ENCODE results near the gene BEST4.
"Not testable (repeated sequence)": the region's sequence is repeated elsewhere in the genome, so short reads cannot be mapped to it uniquely, and the experiment has no call there.

BEST4 gene
- 1.7 reads per million in 2 donors for total RNA-seq

DNA sequence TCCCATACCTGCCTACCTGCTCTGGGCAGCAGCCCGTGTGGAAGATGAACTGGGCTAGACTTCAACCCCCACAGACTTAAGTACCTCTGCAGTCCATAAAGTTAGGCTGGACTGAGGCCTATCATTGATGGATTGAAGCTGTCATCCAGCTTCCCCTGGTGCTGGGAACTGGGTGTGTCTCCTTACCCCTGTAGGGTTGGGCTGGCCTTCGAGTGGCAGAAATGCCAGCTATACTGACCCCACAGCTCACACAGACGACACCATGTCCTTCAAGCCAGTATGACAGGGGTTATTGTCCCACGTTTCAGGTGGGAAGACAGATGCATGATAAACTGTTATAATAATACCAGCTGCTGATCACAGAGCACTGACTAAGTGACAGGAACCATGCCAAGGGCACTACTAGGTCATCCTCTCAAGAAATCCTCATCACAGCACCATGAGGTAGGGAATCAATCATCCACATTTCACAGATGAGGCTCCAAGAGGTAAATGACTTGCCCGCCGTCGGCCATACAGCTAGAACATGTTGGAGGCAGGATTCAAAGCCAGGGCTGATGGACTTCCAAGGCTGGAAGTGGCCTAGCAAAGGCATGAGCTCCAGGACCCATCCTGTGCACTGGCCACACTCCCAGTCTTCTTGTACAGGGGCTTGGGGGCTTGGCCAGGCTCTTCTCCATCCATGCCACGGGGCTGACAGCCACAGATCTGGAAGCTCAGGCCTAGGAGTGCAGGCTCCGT lies at the start of gene BEST4:
TSS of gene BEST4 (minus strand) at position 51 of the 741 bp plus-strand sequence. CDS start 465 bp downstream, outside the sequence.
- DNase-seq, result no peak

- DNase-seq, result peak; percentile 83
Observed at GRCh38 chr1:44835738-44836675, 48.0 kb upstream of the BEST4 start.

DNA sequence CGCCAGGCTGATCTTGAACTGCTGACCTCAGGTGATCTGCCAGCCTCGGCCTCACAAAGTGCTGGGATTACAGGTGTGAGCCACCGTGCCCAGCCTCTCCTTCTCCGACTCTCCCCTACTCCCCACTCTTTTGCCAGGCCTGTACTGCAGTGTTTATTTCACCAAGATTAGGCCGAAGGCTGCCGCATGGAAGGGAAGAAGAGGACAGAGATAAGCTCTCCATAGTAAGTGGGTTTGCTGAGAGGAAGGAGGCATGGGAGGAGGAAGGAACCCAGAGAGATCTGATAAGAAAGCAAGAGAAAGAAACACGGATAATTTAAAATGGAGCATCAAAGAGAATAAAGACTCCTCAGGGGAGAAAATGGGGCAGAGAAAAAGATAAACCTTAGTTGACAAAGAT lies 46.4 kb upstream of the BEST4 start:
- no peak for DNase-seq

- DNase-seq, result no peak
Observed at GRCh38 chr1:44832056-44832705, 44.2 kb upstream of the BEST4 start.

GRCh38 chr1:44831516-44831915 lies 43.5 kb upstream of the BEST4 start:
- no peak for DNase-seq

DNA sequence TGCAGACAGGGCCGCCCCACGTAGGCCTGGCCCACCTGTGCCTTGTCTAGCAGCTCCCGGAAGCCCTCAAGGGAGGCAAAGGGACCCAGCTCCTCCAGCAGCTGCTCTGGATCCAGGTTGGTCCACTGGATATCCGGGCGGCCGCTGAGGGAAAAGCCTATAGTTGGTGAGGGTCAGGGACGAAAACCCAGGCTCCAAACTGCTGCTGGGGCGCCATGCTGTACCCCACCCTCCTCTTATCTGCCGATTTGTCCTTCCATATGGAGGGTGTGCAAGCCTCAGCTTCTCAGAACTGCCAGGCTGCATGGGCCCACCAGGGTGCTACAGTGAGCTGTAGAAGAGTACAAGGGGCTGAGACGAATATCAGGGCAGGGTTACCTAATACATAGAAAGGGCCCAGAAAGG lies 42.9 kb upstream of the BEST4 start:
- no peak for DNase-seq

DNA sequence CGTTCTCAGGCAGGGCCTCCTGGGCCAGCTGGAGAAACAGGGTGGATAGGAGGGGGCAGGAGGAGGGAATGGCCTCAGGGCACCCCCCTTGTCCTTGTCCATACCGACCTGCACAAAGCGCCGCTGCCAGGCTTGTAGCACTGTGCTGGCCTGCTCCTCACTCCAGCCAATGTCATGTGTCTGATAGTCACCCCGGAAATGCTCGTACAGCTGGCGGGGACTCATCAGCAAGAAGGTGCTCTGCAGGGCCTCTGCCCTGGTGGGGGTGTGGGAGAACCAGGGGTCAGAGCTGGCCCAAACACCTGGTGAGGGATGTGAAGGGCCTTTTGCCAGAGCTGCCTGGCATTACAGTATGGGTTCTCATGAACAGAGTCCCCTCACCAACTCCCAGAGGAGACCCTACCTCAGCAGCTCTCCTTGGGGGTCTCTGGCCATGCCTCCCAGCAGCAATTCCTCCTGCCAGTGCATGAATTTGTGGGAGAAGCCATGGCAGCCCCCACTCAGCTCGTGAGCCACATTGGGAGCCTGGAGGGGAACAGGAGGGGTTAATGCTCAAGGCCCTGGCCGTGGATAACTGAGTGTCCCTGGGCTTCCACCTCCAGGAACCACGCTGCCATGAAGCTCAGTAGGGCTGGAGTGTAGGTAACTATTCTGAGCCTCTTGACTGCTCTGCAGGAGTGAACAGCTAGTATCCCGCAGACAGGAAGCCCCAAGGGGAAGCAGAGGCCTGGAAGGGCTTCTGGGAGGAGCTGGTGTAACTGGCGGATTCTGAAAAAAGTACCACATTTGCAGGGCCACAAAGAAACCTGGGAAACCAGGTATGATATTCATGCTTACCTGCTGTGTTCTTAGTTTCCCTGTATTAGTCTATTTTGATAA lies 41.8 kb upstream of the BEST4 start:
- no peak for DNase-seq

- no peak for DNase-seq
Observed at GRCh38 chr1:44828841-44829440, 41.0 kb upstream of the BEST4 start.

- no peak for DNase-seq
Observed at GRCh38 chr1:44828003-44828651, 40.2 kb upstream of the BEST4 start.

DNA sequence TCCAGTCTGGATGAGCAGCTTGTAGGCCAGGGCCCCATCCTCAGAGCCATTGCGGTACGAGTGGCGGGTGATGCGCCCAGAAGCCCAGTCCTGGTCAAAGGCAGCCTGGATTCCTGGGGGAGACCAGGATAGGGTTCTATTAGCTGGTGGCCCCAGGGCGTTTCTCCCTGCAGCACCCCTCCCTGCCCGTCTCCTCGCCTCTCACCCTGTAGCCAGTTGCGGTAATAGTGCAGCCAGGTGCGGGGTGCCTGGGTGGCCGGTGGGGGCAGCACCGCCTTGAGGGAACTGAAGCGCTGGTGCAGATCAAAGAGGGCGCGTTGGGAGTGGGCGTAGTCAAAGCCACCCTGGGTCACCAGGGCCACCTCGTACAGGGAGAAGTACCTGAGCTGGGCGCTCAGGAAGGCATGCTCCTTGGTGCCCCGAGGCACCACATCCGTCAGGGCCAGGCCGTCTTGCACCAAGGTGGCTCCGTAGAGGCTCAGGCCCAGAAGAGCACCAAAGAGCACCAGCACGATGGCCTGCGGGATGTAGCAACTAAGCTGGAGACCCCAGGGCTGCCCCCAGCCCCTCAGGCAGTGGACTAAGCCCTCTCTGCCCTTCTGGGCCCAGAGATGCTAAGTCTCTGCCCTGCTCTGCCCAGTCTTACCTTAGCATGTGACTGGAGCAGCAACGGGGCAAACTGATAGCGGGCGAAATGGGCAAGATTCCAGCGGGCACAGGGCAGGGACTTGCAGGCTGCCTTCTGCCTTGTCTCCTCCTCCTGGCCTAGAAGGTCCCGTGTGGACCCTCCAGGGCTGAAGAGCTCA lies 39.4 kb upstream of the BEST4 start:
- no peak for DNase-seq

DNA sequence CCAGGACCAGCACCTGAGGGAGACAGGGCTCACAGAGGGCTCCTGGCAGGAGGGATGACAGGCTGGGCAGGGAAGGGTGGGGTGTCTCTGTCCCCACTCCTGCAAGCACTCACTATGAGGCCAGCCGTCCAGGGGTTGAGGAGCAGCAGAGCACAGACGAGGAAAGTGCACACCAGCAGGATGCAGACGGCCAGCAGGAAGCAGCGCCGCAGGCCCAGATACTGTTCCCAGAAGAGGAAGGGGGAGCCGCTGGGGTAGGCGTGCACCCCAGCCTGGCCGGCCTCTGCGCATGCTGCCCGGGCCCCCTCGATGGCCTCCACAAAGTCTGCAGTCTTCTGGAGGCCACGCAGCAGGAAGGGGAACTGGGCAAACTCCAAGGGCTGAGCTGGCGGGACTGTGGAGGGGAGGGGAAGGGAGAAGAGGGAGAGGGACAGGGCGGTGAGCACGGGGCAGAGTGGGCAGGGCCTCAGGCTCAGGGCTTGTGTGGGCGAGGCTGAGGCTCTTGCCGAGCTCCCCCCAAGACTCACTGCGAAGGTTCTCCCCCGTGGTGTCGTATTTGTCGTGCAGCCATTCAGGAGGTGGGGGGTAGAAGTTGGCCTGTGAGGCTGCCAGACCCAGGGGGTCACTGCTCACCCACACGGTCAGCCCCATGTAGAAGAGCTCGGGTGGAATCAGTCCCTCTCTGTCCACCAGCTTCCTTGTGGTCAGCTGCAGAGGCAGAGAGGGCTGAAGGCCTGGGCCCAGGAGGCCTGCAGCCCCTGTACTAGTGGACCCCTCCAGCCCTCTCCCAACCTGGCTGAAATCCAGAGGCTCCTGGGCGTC lies 38.6 kb upstream of the BEST4 start:
- DNase-seq, result no peak

DNA sequence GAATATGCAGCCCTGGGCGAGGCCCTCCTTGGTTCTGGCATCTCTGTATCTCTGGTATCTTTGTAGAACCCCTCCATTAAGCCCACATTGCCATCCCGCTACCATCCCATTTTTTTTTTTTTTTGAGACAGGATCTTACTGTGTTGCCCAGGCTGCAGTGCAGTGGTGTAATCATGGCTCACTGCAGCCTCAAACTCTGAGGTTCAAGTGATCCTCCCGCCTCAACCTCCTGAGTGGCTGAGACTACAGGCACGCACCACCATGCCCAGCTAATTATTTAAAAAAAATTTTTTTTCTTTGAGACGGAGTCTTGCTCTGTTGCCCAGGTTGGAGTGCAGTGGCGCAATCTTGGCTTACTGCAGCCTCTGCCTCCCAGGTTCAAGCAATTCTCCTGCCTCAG lies 36.4 kb upstream of the BEST4 start:
- DNase-seq, result not testable (repeated sequence)

DNA sequence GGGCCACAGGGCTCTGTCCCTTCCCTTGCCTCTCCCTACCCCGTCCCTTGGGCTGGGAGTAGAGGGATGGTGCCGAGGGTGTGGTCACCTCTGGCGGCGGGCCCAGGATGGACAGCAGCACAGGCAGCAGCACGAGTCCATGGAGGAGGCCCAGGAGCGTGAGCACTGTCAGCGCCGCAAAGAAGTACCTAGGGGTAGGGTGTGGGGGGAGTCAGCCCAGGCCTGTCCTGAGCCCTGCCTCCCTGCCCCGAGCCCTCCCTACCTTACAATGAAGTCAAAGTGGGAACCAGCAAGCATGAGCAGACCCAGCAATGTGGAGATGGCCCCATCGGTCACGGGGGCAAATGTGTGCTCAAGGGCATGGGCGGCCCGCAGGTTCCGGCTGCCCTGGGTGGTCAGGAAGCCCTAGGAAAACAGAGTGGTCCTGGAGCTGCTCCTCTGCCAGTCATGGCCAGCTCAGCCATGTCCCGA lies 35.0 kb upstream of the BEST4 start:
- DNase-seq, result no peak

- DNase-seq, result no peak
Observed at GRCh38 chr1:44822131-44822701, 34.2 kb upstream of the BEST4 start.

GRCh38 chr1:44821240-44821715 lies 33.3 kb upstream of the BEST4 start:
- no peak for DNase-seq

GRCh38 chr1:44820328-44821239 lies 32.6 kb upstream of the BEST4 start:
- no peak for DNase-seq

- peak; percentile 71 for DNase-seq
Observed at GRCh38 chr1:44819608-44820327, 31.8 kb upstream of the BEST4 start.

Measured in T-helper 9 cell (primary cell).